MG63 (cell line): ENCODE results near the gene CIDEC. TPM values are rescaled to one million over a fixed set of nuclear protein-coding genes. Genes with fewer than 3 reads are reported as not detected.
A peak's percentile ranks its signal among the peaks of the same experiment; 100 is the strongest.

Experiments used
- DNase-seq: peaks from one replicate; pipeline ENCODE4 v3.0.0-alpha.2; 2020
- H3K27me3 ChIP-seq: fragments of 250-450 bp; sonication (Bioruptor Pico); 2 replicates; pipeline ENCODE4 v1.5.1; 2020; ENCODE audit warnings: mild to moderate bottlenecking, moderate library complexity
- H3K36me3 ChIP-seq: fragments of 250-450 bp; sonication (Bioruptor Pico); 2 replicates; pipeline ENCODE4 v1.5.1; 2020; ENCODE audit warnings: mild to moderate bottlenecking, moderate library complexity
- H3K4me3 ChIP-seq: fragments of 250-450 bp; sonication (Bioruptor Pico); 2 replicates; pipeline ENCODE4 v1.5.1; 2020; ENCODE audit warnings: mild to moderate bottlenecking, moderate library complexity
- H3K9me3 ChIP-seq: fragments of 250-450 bp; sonication (Bioruptor Pico); 2 replicates; pipeline ENCODE4 v1.5.1; 2020; ENCODE audit warnings: mild to moderate bottlenecking, moderate library complexity
- total RNA-seq: library from RNA; depleted of rRNA; stranded (reverse); fragments of >200 nt; shearing (Covaris generic); gene quantifications from 2 replicates; pipeline ENCODE4 v1.2.3, GENCODE V29; 2014; ENCODE audit warnings: low replicate concordance; rRNA removed

Gene CIDEC, protein sequence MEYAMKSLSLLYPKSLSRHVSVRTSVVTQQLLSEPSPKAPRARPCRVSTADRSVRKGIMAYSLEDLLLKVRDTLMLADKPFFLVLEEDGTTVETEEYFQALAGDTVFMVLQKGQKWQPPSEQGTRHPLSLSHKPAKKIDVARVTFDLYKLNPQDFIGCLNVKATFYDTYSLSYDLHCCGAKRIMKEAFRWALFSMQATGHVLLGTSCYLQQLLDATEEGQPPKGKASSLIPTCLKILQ
- total RNA-seq = not detected in 2 replicates

DNA sequence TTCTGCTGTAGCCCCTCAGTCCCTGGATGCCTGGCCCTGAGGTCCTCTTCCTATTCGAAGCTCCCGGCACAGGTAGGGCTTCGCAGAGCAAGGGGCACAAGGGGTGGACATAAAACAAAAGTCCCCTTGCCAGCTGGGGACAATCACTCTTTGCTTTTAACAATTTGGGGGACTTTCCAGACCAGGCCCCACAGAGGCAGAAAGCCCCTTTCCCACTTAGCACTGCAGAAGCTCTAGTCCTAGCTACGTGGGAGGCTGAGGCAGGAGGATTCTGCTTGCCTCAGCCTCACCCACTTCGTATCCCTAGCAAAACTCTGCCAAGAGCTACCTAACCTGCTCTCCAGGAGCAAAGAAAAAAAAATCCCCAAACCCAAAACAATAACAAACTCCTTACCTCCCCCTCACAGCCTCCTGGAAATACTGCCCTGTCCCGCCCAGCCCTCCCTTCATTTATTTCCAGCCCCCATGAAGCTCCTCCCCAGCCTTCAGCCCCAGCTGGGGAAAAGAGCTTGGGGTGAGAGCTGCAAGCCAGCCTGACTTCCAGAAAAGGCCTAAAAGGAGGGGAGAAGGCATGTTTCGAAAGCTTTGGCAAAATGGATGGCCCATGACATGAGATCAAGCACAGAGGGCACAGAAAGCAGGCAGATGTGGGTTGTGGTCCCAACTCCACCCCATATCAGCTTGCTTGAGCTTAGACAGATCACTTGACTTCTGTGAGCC is at the start of gene CIDEC:
CIDEC (minus strand) TSS at position 424 of the 720 bp plus-strand sequence. CDS start 1,767 bp downstream, outside the sequence.
- Histone ChIP-seq H3K36me3 (no peaks in the 10 kb centered on the region), H3K9me3 (no peaks in the 10 kb centered on the region), H3K27me3 (no peaks in the 10 kb centered on the region), H3K4me3 (no peak within 1 kb of the TSS)
- no peak for DNase-seq

DNA sequence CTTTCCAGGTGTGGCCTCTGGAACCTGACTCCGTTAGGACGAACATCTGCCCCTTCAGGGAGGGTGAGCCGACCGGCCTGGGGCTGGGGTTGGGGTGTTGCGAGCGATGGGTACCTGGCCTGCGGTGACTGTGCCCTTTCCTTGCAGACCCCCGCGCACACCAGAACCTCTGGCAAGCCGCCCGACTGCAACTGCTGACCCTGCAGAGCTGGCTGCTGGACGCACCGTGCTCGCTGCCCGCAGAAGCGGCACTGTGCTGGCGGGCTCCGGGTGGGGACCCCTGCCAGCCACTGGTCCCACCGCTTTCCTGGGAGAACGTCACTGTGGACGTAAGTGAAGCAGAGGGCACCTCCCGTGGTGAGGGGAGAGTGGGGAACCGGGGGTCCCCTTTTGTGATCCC is 48.1 kb upstream of the CIDEC start:
- H3K9me3 ChIP-seq = no peaks in the 10 kb centered on the region
- no peaks in the 10 kb centered on the region for H3K27me3 ChIP-seq
- DNase-seq = no peak
- no peaks in the 10 kb centered on the region for H3K36me3 ChIP-seq
- H3K4me3 ChIP-seq = no peak overlapping the region

DNA sequence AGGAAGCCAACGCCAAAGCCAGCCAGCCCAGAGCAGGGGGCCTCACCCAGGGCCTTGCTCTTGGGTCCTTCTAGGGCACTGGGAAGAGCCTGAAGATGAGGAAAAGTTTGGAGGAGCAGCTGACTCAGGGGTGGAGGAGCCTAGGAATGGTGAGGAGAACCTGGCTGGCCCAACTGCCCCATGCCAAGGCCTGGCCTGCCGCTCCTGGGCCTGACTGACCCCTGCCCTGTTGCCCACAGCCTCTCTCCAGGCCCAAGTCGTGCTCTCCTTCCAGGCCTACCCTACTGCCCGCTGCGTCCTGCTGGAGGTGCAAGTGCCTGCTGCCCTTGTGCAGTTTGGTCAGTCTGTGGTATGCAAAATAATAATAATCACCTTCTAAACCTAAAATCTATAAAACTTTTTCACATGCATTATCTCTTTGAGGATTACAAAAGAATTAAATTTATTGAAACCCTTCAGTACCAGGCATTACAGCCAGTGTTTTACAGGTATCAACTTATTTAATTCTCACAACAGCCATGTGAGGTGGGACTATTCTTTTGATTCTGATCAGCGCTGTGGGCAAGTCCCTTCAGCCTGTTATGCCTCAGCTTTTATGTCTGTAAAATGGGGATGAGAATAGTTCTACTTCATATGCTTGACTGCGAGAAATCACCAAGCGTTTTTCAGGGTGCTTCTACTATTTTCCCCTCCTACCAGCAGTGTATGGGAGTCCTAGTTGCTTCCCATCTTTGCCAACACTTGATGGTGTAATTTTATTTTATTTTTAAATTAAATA is 38.4 kb upstream of the CIDEC start:
- no peak for DNase-seq
- Histone ChIP-seq H3K9me3 (no peaks in the 10 kb centered on the region), H3K4me3 (no peak overlapping the region), H3K27me3 (no peaks in the 10 kb centered on the region), H3K36me3 (no peaks in the 10 kb centered on the region)

DNA sequence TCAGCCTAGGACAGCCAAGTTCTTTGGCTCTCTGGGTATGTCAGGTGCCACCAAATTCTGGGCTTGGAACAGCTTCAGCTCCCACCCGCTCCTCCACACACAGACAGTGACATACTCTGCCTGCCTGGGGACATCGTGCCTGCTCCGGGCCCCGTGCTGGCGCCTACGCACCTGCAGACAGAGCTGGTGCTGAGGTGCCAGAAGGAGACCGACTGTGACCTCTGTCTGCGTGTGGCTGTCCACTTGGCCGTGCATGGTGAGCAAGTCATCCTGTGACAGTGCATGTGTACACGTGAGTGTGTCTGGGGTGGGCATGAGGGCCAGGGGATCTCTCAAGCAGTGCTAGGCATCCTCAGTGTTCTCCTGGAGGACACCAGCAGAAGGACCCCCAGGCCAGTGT is 37.8 kb upstream of the CIDEC start:
- Histone ChIP-seq H3K9me3 (no peaks in the 10 kb centered on the region), H3K27me3 (no peaks in the 10 kb centered on the region), H3K4me3 (no peak overlapping the region), H3K36me3 (no peaks in the 10 kb centered on the region)
- DNase-seq = no peak

DNA sequence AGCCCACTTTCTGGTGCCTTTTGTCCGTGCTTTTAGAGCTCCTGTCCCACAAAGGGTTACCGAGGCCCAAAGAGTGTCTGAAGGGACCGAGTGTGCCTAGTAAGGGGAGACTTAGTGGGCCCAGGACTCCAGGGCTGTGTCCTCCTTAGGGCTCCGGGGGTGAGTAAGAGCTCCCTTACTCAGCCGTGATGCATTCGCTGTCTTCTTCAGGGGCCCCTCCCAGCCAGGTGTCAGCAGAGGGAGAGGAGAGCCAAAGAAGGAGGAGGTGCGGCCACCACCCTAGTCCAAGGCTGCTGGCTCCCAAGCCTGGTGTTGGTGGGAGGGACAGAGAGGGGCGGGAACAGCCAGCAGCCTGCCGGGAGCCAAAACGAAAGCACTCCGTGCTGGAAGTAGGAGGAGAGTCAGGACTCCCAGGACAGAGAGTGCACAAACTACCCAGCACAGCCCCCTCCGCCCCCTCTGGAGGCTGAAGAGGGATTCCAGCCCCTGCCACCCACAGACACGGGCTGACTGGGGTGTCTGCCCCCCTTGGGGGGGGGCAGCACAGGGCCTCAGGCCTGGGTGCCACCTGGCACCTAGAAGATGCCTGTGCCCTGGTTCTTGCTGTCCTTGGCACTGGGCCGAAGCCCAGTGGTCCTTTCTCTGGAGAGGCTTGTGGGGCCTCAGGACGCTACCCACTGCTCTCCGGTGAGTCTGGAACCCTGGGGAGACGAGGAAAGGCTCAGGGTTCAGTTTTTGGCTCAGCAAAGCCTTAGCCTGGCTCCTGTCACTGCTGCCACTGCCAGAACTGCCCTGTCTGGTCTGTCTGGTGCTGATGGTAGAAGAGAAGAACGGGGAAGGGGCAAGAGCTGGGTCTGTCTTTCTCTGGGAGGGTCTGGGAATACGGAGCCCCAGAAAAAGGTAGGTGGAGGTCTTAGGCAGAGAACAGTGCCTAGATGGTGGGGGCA is 37.0 kb upstream of the CIDEC start, which contains the start of gene IL17RC:
IL17RC (plus strand) TSS at position 365 of the 947 bp plus-strand sequence; CDS start at position 583, 218 bp downstream.
- DNase-seq = peak; percentile 91
- Histone ChIP-seq H3K27me3 (no peaks in the 10 kb centered on the region), H3K9me3 (no peaks in the 10 kb centered on the region)

DNA sequence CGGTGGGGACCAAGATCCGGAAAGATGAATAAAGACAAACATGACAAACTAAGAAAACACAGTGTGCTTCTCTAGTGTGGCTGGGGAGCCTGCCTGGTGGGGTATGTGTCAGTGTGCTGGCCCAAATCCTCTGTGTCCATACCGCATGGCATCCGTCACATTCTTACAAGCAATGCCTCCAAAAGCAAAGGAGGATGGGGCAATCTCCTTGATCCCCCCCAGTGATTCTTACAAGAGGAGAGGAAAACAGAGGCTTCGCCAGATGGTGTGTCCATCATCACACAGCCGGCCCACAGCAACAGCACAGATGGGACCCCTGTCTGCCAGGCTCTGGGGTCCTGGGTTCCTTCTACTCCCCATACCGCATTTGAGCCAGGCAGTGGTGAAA is 36.3 kb upstream of the CIDEC start:
- Histone ChIP-seq H3K9me3 (no peaks in the 10 kb centered on the region), H3K36me3 (no peaks in the 10 kb centered on the region), H3K27me3 (no peaks in the 10 kb centered on the region), H3K4me3 (peak overlapping the region; percentile 35)
- peak; percentile 19 for DNase-seq

More for the DNA sequence above, 37.0 kb upstream of the CIDEC start, which contains the start of gene IL17RC:
- no peaks in the 10 kb centered on the region for H3K36me3 ChIP-seq
- H3K4me3 ChIP-seq = peak within 1 kb of the TSS; percentile 40

DNA sequence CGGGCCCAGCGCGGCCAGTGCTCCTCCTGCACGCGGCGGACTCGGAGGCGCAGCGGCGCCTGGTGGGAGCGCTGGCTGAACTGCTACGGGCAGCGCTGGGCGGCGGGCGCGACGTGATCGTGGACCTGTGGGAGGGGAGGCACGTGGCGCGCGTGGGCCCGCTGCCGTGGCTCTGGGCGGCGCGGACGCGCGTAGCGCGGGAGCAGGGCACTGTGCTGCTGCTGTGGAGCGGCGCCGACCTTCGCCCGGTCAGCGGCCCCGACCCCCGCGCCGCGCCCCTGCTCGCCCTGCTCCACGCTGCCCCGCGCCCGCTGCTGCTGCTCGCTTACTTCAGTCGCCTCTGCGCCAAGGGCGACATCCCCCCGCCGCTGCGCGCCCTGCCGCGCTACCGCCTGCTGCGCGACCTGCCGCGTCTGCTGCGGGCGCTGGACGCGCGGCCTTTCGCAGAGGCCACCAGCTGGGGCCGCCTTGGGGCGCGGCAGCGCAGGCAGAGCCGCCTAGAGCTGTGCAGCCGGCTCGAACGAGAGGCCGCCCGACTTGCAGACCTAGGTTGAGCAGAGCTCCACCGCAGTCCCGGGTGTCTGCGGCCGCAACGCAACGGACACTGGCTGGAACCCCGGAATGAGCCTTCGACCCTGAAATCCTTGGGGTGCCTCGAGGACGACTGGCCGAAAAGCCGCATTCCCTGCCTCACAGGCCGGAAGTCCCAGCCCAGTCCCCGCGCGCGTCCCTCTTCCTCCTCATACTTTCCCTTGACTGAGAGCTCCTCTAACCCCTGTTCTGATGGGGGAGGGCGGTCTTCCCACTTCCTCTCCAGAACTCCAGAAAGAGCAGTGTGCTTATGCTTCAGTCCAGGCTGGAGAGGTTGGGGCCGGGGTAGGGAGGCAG is 35.4 kb upstream of the CIDEC start:
- no peaks in the 10 kb centered on the region for H3K9me3 ChIP-seq
- DNase-seq = peak; percentile 64
- no peaks in the 10 kb centered on the region for H3K36me3 ChIP-seq
- H3K4me3 ChIP-seq = peak overlapping the region; percentile 40
- no peaks in the 10 kb centered on the region for H3K27me3 ChIP-seq

DNA sequence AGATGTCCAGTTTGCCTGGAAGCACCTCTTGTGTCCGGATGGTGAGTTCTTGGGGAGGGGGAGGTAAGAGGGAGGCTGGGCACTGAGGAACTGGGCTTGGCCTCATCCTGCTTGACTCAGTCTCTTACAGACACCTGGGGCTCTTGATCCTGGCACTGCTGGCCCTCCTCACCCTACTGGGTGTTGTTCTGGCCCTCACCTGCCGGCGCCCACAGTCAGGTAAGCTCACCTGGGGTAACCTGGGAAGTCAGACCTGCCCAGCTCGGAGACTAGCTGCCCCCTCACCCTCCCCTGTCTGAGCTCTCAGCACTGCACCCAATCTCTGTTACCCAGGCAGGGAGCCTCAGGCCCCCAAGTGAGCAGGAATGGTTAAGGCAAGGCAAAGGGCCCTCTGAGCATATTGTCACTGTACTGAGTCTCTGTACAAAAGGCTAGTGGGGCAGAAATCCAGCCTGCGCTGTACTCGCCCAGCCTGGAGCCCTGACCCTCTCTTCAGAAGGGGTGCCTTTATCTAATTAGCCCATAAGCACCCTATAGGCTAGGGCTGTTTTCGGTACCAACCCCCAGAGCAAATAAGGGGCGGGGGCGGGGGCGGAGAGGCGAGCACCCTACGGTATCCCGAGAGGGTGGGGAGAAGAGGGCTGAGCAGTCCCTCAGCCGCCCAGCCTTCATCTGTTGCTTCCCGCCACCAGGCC is 34.7 kb upstream of the CIDEC start:
- DNase-seq = no peak
- H3K36me3 ChIP-seq = no peaks in the 10 kb centered on the region
- no peaks in the 10 kb centered on the region for H3K9me3 ChIP-seq
- H3K4me3 ChIP-seq = no peak overlapping the region
- H3K27me3 ChIP-seq = no peaks in the 10 kb centered on the region

DNA sequence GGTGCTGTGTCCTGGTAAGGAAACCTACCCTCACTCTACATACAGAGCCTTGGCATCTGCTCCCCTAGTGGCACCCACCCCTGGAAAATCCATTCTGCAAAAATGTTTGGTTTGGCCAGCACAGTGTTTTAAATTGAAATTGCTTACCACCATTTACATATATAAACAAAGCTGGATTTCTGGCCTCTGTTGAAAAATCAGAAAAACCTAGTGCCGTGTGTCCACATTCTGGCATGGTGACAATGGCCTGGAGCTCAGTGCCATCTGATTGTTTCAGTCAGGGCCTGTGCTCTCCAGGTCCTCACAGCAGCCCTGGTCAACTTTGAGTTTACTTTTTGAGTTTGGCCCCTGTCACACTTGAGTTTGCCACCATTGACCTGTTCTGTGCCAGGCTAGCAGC is 34.0 kb upstream of the CIDEC start:
- DNase-seq = peak; percentile 24
- no peaks in the 10 kb centered on the region for H3K36me3 ChIP-seq
- no peaks in the 10 kb centered on the region for H3K27me3 ChIP-seq
- H3K9me3 ChIP-seq = no peaks in the 10 kb centered on the region
- no peak overlapping the region for H3K4me3 ChIP-seq

DNA sequence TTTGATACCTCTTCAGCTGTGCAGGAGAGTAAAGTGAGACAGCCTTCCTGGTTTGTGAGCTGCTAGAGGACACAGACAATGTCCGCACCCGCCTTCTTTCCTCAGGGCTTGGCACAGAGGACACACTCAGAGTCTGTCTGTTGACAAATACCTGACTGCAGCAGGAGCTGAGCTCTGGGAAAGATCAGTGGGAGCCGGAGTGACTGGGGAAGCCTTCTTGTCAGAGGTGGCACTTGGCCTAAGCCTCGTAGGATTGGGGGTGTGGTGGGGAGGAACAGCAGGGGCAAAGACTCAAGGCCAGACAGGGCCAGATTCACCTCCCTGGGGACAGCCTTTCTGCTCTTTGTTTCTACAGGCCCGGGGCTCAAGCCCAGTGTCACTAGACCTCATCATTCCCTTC is 33.5 kb upstream of the CIDEC start:
- Histone ChIP-seq H3K36me3 (no peaks in the 10 kb centered on the region), H3K27me3 (no peaks in the 10 kb centered on the region), H3K4me3 (no peak overlapping the region), H3K9me3 (no peaks in the 10 kb centered on the region)
- DNase-seq = no peak

DNA sequence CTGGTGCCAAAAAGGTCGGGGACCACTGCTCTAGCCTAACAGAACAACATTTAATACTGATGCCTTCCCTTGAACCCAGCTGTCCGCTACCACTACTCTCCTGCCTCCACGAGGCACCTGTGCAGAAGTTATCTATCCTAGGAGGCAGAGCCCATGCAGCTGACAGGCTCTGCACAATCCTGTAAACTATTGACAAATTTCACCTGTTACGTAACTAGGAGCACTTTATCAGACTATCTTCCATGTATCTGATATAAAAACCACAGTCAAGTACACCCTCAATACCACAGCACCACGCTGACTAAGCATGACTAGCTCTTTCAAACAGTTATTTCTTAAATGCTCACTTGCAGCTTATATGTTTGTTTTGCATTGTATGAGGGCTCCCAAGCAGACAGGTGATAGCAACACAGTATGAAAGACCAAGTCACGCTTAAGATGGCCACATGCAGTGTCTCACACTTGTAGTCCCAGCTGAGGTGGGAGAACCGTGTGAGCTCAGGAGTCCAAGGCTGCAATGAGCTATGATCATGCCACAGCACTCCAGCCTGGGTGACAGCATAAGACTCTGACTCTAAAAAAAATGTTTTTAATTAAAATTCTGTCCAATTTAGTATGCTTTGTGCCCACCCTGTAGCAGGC is 32.4 kb upstream of the CIDEC start:
- no peaks in the 10 kb centered on the region for H3K36me3 ChIP-seq
- no peaks in the 10 kb centered on the region for H3K9me3 ChIP-seq
- DNase-seq = no peak
- H3K4me3 ChIP-seq = no peak overlapping the region
- H3K27me3 ChIP-seq = no peaks in the 10 kb centered on the region

DNA sequence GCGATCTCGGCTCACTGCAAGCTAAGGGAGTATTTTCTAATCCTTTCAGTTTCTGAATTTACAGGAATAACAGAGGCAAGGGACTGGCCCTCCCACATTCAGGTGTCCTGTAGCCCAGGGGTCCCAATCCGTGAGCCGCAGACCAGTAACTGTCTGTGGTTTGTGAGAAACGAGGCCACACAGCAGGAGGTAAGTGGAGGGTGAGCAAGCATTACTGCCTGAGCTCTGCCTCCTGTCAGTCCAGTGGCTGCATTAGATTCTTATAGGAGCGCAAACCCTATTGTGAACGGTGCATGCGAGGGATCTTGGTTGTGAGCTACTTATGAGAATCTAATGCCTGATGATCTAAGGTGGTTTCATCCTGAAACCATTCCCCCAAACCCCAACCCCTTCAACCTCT is 31.8 kb upstream of the CIDEC start:
- no peak for DNase-seq
- Histone ChIP-seq H3K27me3 (no peaks in the 10 kb centered on the region), H3K9me3 (no peaks in the 10 kb centered on the region), H3K4me3 (no peak overlapping the region), H3K36me3 (no peaks in the 10 kb centered on the region)

DNA sequence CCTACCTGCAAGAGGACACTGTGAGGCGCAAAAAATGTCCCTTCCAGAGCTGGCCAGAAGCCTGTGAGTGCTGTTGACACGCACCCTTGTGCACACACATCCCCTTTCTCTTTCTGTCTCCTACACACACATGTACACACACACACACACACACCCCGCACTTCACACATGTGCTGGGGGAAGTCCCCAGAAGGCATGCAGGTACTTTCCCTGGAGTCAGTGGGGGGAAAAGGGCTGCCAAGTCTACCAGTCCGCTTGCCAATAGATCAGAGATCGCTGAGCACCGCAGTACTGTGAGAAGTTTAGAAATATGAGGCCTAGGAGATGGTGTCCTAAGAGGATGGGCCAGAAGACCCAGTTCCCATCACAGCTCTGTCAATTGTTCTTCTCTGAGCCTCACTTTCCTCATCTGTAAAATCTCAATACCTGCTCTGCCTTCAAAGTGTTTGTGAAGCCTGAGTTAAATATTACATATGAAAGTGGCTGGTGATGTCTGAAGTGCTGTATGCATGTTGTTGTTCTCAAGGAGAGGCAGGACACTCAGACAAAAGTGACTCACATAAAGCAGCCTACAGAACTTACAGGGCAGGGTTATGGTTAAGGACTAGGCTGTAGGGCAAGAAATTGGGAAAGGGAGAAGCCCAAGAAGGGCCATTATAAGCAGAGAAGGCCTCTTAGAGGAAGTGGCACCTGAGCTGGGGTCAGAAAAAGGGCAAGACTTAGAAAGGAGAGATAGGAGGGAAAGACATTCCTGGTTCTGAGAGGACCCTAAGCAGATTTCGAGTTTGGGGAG is 29.4 kb upstream of the CIDEC start:
- H3K36me3 ChIP-seq = no peaks in the 10 kb centered on the region
- DNase-seq = no peak
- no peak overlapping the region for H3K4me3 ChIP-seq
- H3K9me3 ChIP-seq = no peaks in the 10 kb centered on the region
- H3K27me3 ChIP-seq = no peaks in the 10 kb centered on the region

DNA sequence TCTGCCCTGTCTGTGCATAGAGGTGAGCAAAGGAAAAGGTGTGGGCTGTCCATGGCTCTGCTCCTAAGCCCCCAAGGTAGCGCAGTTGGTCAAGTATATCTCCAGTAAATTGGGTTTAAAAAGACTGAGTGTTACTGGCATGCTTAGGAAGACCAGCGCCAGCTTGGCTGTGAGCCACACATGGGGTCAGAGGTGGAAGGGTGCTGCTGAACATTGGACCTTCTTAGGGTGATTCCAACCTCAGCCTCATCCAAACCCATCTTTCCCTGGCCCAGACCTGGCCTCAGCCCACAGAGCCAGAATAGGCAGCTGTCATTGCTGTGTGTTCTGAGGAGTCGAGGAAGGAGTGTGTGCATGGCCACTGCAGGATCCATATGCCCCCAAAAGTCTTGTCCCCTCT is 28.2 kb upstream of the CIDEC start:
- no peak overlapping the region for H3K4me3 ChIP-seq
- H3K36me3 ChIP-seq = no peaks in the 10 kb centered on the region
- no peaks in the 10 kb centered on the region for H3K27me3 ChIP-seq
- no peaks in the 10 kb centered on the region for H3K9me3 ChIP-seq
- DNase-seq = no peak
